SK-N-SH (cell line): ENCODE data around the gene LGALS3BP.
A peak's percentile ranks its signal among the peaks of the same experiment; 100 is the strongest.

Experiments used
- CTCF ChIP-seq: fragments of 200-600 bp; sonication (generic); IDR thresholded peaks from 2 replicates; pipeline ENCODE4 v1.6.1; 2017; ENCODE audit warnings: antibody characterized with exemption, mild to moderate bottlenecking, moderate library complexity
- EP300 ChIP-seq, 2 experiments: IDR thresholded peaks; 2 replicates each; pipeline versions ENCODE4 v1.4.0 to v1.6.1; 2012; ENCODE audit warnings: borderline replicate concordance in 1 of 2, low read depth in 1 of 2, low read length in 1 of 2
- EZH2phosphoT487 ChIP-seq: fragments of 200-600 bp; sonication (generic); IDR thresholded peaks from 2 replicates; pipeline ENCODE4 v1.6.1; 2017; ENCODE audit warnings: low read depth, mixed run types, mild to moderate bottlenecking, antibody characterized with exemption, moderate library complexity, borderline replicate concordance
- MXI1 ChIP-seq: IDR thresholded peaks from 2 replicates; pipeline ENCODE4 v1.6.1; 2012; ENCODE audit warnings: mild to moderate bottlenecking, low read depth, low read length, improper control_type of control experiment

GRCh38 chr17:78933025-78933958 lies 46.4 kb downstream of the LGALS3BP start:
- TF ChIP-seq MXI1, result no peak
- no peak for TF ChIP-seq EZH2phosphoT487
- peak in 1 of 2 experiments; percentile 87; a peak in 2 of 4 replicates for TF ChIP-seq EP300 (IDR thresholded peaks at IDR 0.05; ENCODE audit: borderline replicate concordance in 1 of 2, low read depth in 1 of 2, low read length in 1 of 2)
- TF ChIP-seq CTCF, result no peak
